PC-9 (cell line): Measurements from ENCODE around the gene EML6. TPM values are rescaled to one million over a fixed set of nuclear protein-coding genes. Genes with fewer than 3 reads are reported as not detected.

Experiments used
- BruUV-seq: library from RNA; stranded (reverse); fragments of 400-500 nt; replicated peaks from 2 replicates; lab custom pipeline; 2021; lab: Mats Ljungman, UMichigan
- CTCF ChIA-PET: fragments of 300-600 bp; sonication (Branson Sonifier 250); formaldehyde crosslinking; loops from one replicate; lab custom pipeline; 2022; ENCODE audit warnings: antibody characterized with exemption; lab: Charles Lee
- POLR2A ChIA-PET: fragments of 300-600 bp; sonication (Branson Sonifier 250); formaldehyde crosslinking; loops from one replicate; lab custom pipeline; 2022; ENCODE audit warnings: antibody characterized with exemption; ENCODE audit not compliant: unreplicated experiment; lab: Charles Lee
- DNase-seq, 2 experiments: peaks; one replicate each; pipeline versions ENCODE4 v3.0.0 to v3.0.0-alpha.2; 2015 to 2022; ENCODE audit warnings: mixed read lengths in 1 of 2
- H2AFZ ChIP-seq: fragments of 200-600 bp; sonication (generic); 2 replicates; pipeline ENCODE4 v1.8.1; 2017; ENCODE audit warnings: antibody characterized with exemption
- H3F3A ChIP-seq: fragments of 200-600 bp; sonication (generic); 2 replicates; pipeline ENCODE4 v1.8.1; 2017; ENCODE audit warnings: antibody characterized with exemption, mild to moderate bottlenecking, low read depth; ENCODE audit not compliant: insufficient read depth
- H3K27ac ChIP-seq: fragments of 200-600 bp; sonication (generic); 2 replicates; pipeline ENCODE4 v1.6.1; 2016; ENCODE audit warnings: mixed run types
- H3K27me3 ChIP-seq: fragments of 200-600 bp; sonication (generic); 2 replicates; pipeline ENCODE4 v1.6.1; 2016; ENCODE audit warnings: low read depth, mixed run types; ENCODE audit not compliant: insufficient read depth
- H3K36me3 ChIP-seq: fragments of 200-600 bp; sonication (generic); 2 replicates; pipeline ENCODE4 v1.6.1; 2016; ENCODE audit warnings: low read depth, mixed run types
- H3K4me1 ChIP-seq: fragments of 200-600 bp; sonication (generic); replicated peaks from 2 replicates; pipeline ENCODE4 v1.6.1; 2016; ENCODE audit warnings: mixed run types; ENCODE audit not compliant: insufficient read depth
- H3K4me2 ChIP-seq: fragments of 200-600 bp; sonication (generic); 2 replicates; pipeline ENCODE4 v1.6.1; 2017; ENCODE audit warnings: mixed run types
- H3K4me3 ChIP-seq: fragments of 200-600 bp; sonication (generic); 2 replicates; pipeline ENCODE4 v1.6.1; 2016; ENCODE audit warnings: mixed run types
- H3K79me2 ChIP-seq: fragments of 200-600 bp; sonication (generic); 2 replicates; pipeline ENCODE4 v1.6.1; 2017; ENCODE audit warnings: low read depth, mixed run types
- H3K9me2 ChIP-seq: fragments of 200-600 bp; sonication (generic); 2 replicates; pipeline ENCODE4 v1.8.1; 2017; ENCODE audit warnings: mild to moderate bottlenecking; ENCODE audit not compliant: insufficient read depth
- H3K9me3 ChIP-seq: fragments of 200-600 bp; sonication (generic); 2 replicates; pipeline ENCODE4 v1.8.1; 2016; ENCODE audit warnings: low read depth; ENCODE audit not compliant: insufficient read depth
- H4K20me1 ChIP-seq: fragments of 200-600 bp; sonication (generic); 2 replicates; pipeline ENCODE4 v1.8.1; 2017; ENCODE audit not compliant: insufficient read depth
- CTCF ChIP-seq: fragments of 200-600 bp; sonication (generic); conservative IDR thresholded peaks from 2 replicates; pipeline ENCODE4 v1.6.1; 2017; ENCODE audit warnings: mixed run types, antibody characterized with exemption, mild to moderate bottlenecking, moderate library complexity
- EZH2 ChIP-seq: fragments of 200-600 bp; sonication (generic); IDR thresholded peaks from 2 replicates; pipeline ENCODE4 v1.8.0; 2017; ENCODE audit warnings: antibody characterized with exemption, low read depth
- intact Hi-C: fragments of 100-400 bp; cut with micrococcal nuclease; formaldehyde crosslinking; loops from one replicate; pipeline ENCODE4 v1.10.0; 2022; ENCODE audit not compliant: unreplicated experiment
- total RNA-seq: library from RNA; stranded (reverse); gene quantifications from 2 replicates; pipeline ENCODE4 v1.2.3, GENCODE V29; 2021

EML6 gene
- total RNA-seq, 1 experiment from 2014 or later = 3.7 TPM

- no TSS peak for BruUV-seq
- Histone ChIP-seq H4K20me1 (peaks cover 38% of the 10 kb centered on the region), H3K79me2 (peaks cover 21% of the 10 kb centered on the region), H3K4me3 (no peak overlapping the region), H2AFZ (no peak overlapping the region), H3K4me2 (no peak overlapping the region), H3K9me3 (no peaks in the 10 kb centered on the region; the same call in 1 of the 2 replicates), H3F3A (peaks cover 86% of the 10 kb centered on the region), H3K27me3 (no peaks in the 10 kb centered on the region), H3K36me3 (peaks cover 44% of the 10 kb centered on the region), H3K9me2 (no peaks in the 10 kb centered on the region), H3K27ac (peak overlapping the region; percentile 22; the same call in 1 of the 2 replicates), H3K4me1 (no peaks in the 10 kb centered on the region)
- POLR2A ChIA-PET = no interaction called here
- CTCF ChIA-PET = no interaction called here
- DNase-seq = no peak
- intact Hi-C loops = no loop called here
- TF ChIP-seq CTCF (no peak), EZH2 (no peak)
Observed at GRCh38 chr2:54967269-54967668, 243.8 kb downstream of the EML6 start.

- CTCF ChIA-PET = no interaction called here
- POLR2A ChIA-PET = no interaction called here
Observed at GRCh38 chr2:54967759-54968365, 244.4 kb downstream of the EML6 start.

GRCh38 chr2:54968561-54969218 is 245.2 kb downstream of the EML6 start:
- Histone ChIP-seq H2AFZ (no peak overlapping the region), H4K20me1 (peaks cover 52% of the 10 kb centered on the region), H3K36me3 (peaks cover 58% of the 10 kb centered on the region), H3K27me3 (no peaks in the 10 kb centered on the region), H3K4me1 (no peaks in the 10 kb centered on the region), H3K79me2 (peaks cover 34% of the 10 kb centered on the region), H3F3A (peaks cover 99% of the 10 kb centered on the region), H3K4me2 (no peak overlapping the region), H3K4me3 (no peak overlapping the region), H3K27ac (0 out of 2 replicates have a peak overlapping the region, but pooled peaks have one; percentile 2), H3K9me3 (no peaks in the 10 kb centered on the region; the same call in 1 of the 2 replicates), H3K9me2 (no peaks in the 10 kb centered on the region)
- TF ChIP-seq EZH2 (no peak), CTCF (no peak)
- no peak for DNase-seq
- ChIA-PET CTCF (interaction anchor here (0.6 kb wide), 2 partner anchors 115 to 122 kb away, joined by 3 read pairs; no protein-coding TSS in a partner anchor), POLR2A (no interaction called here)
- intact Hi-C loops = no loop called here
- no TSS peak for BruUV-seq

More at GRCh38 chr2:54967759-54968365, 244.4 kb downstream of the EML6 start:
- Histone ChIP-seq H3F3A (peaks cover 92% of the 10 kb centered on the region), H3K36me3 (peaks cover 50% of the 10 kb centered on the region), H3K79me2 (peaks cover 26% of the 10 kb centered on the region), H4K20me1 (peaks cover 44% of the 10 kb centered on the region), H3K4me1 (no peaks in the 10 kb centered on the region), H3K27me3 (no peaks in the 10 kb centered on the region), H3K4me2 (no peak overlapping the region), H3K4me3 (no peak overlapping the region), H3K27ac (no peak overlapping the region), H3K9me3 (no peaks in the 10 kb centered on the region; the same call in 1 of the 2 replicates), H2AFZ (no peak overlapping the region), H3K9me2 (no peaks in the 10 kb centered on the region)
- BruUV-seq = no TSS peak
- DNase-seq = no peak
- intact Hi-C loops = no loop called here
- TF ChIP-seq EZH2 = no peak
- no peak for TF ChIP-seq CTCF
